GM12878 (cell line): ENCODE results near the gene FGGY. TPM values are rescaled to one million over a fixed set of nuclear protein-coding genes. Genes with fewer than 3 reads are reported as not detected.

Experiments
- ASH2L ChIP-seq: fragments of 300-600, 200-600 bp; sonication (generic); IDR thresholded peaks from 2 replicates; pipeline ENCODE4 v1.6.1; 2017; ENCODE audit warnings: low read depth, mild to moderate bottlenecking, borderline replicate concordance
- CBFB ChIP-seq: IDR thresholded peaks from 2 replicates; pipeline ENCODE4 v1.6.1; 2016; ENCODE audit warnings: antibody characterized with exemption, low read depth
- CREB1 ChIP-seq: IDR thresholded peaks from 2 replicates; pipeline ENCODE4 v1.6.1; 2012; ENCODE audit warnings: low read depth, mild to moderate bottlenecking, inconsistent platforms
- JUNB ChIP-seq: IDR thresholded peaks from 2 replicates; pipeline ENCODE4 v1.6.1; 2016; ENCODE audit warnings: antibody characterized with exemption, mild to moderate bottlenecking
- KAT2A ChIP-seq: conservative IDR thresholded peaks from 2 replicates; pipeline ENCODE4 v1.6.1; 2011; ENCODE audit warnings: low read depth, low read length; ENCODE audit not compliant: control insufficient read depth
- MLLT1 ChIP-seq: fragments of 450-650 bp; IDR thresholded peaks from 2 replicates; pipeline ENCODE4 v1.6.1; 2016; ENCODE audit warnings: mild to moderate bottlenecking
- MTA3 ChIP-seq: IDR thresholded peaks from 2 replicates; pipeline ENCODE4 v1.6.1; 2012; ENCODE audit warnings: low read length, inconsistent platforms, borderline replicate concordance
- NR2C2 ChIP-seq: IDR thresholded peaks from 2 replicates; pipeline ENCODE4 v1.6.1; 2011; ENCODE audit warnings: borderline replicate concordance, low read depth; ENCODE audit not compliant: control insufficient read depth, insufficient read length
- NR2F1 ChIP-seq: fragments of 450-650 bp; conservative IDR thresholded peaks from 2 replicates; pipeline ENCODE4 v1.6.1; 2017; ENCODE audit warnings: mild to moderate bottlenecking
- RCOR1 ChIP-seq: conservative IDR thresholded peaks from 2 replicates; pipeline ENCODE4 v1.6.1; 2012; ENCODE audit warnings: low read depth, low read length, improper control_type of control experiment
- SMC3 ChIP-seq: IDR thresholded peaks from 2 replicates; pipeline ENCODE4 v1.6.1; 2011; ENCODE audit warnings: low read length, improper control_type of control experiment, borderline replicate concordance
- STAT1 ChIP-seq: fragments of 450-650 bp; conservative IDR thresholded peaks from 2 replicates; pipeline ENCODE4 v1.6.1; 2014; ENCODE audit warnings: antibody characterized with exemption, mild to moderate bottlenecking
- SUZ12 ChIP-seq: fragments of 200-600 bp; sonication (generic); IDR thresholded peaks from one replicate; pipeline ENCODE4 v1.6.1; 2018; ENCODE audit warnings: antibody characterized with exemption, mild to moderate bottlenecking; ENCODE audit not compliant: unreplicated experiment
- ZBTB4 ChIP-seq: fragments of 450-650 bp; formaldehyde crosslinking; IDR thresholded peaks from 2 replicates; pipeline ENCODE4 v1.4.0; 2022; ENCODE audit warnings: mild to moderate bottlenecking, moderate library complexity
- ZSCAN29 ChIP-seq: fragments of 450-650 bp; IDR thresholded peaks from 2 replicates; pipeline ENCODE4 v1.6.1; 2017; ENCODE audit warnings: mild to moderate bottlenecking, moderate library complexity
- polyA plus RNA-seq, 11 experiments: library from polyadenylated mRNA; depleted of rRNA in 4 of 11; unstranded in 6 of 11; stranded (reverse) in 5 of 11; fragments of >200 nt; fragmentation: Nextera tagmentation in 4 of 11; fragmentation: Illumina TruSeq in 1 of 11; extraction: Ambion mirVana in 4 of 11; extraction: Trizol in 1 of 11; gene quantifications; 1 replicate in 1 of 11; 2 replicates in 10 of 11; pipeline versions ENCODE4 v1.2.1 to v1.2.3, GENCODE V29; 2011 to 2016; ENCODE audit warnings: inconsistent platforms in 2 of 11, missing spikeins in 2 of 11, low read depth in 1 of 11
- total RNA-seq, 4 experiments: library from RNA; depleted of rRNA in 3 of 4; stranded (reverse); fragments of >200 nt in 3 of 4; fragmentation: Illumina TruSeq in 1 of 4; extraction: Trizol in 1 of 4; gene quantifications; 2 replicates each; pipeline versions ENCODE4 v1.2.1 to v1.2.3, GENCODE V29; 2013 to 2021

FGGY gene
- total and polyA plus RNA-seq, 10 of the 15 experiments (the other 5 are each of a cell fraction or from before 2014, with no cell fraction given): 6.2 to 11.9 (median 7.5) TPM

GRCh38 chr1:59687081-59687480 is 390.2 kb downstream of the FGGY start (continued):
- TF ChIP-seq NR2C2 (no peak), JUNB (no peak), RCOR1 (no peak), ASH2L (no peak), CBFB (no peak), SUZ12 (no peak), ZSCAN29 (no peak), MTA3 (no peak), MLLT1 (no peak), CREB1 (no peak), SMC3 (no peak), ZBTB4 (no peak), KAT2A (no peak), STAT1 (no peak), NR2F1 (no peak)
